Measurements from ENCODE around the gene CEP76. TPM values are rescaled to one million over a fixed set of nuclear protein-coding genes. Genes with fewer than 3 reads are reported as not detected.

Gene CEP76
- total and polyA plus RNA-seq, 11 donors = 1.3 to 7.9 (median 4.3) TPM

DNA sequence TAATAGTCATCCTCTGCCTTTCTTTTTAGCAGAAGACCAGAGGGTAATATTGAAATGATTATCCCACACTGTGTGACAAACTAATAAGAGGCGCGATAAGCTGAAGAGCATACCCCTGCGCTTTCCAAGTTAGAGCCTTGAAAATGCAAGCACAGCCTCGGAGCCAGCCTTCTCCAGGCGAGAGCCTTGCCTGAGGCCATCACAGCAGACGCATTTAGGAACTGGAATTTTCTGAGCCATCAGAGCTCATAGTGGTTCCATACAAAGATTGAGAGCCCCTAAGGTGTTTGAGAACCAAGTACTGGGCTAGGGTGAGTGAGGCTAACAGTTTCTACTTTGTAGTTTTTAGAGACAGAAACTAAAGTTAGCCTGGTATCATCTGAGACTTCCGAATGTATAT is 20.2 kb upstream of the CEP76 start:
- H3K36me3 ChIP-seq = peaks cover 0 to 93% (median 88%) of the 10 kb centered on the region in 9 donors
- no peak for TF ChIP-seq POLR2A (IDR thresholded peaks at IDR 0.05)
- TF ChIP-seq, protein P1, sequence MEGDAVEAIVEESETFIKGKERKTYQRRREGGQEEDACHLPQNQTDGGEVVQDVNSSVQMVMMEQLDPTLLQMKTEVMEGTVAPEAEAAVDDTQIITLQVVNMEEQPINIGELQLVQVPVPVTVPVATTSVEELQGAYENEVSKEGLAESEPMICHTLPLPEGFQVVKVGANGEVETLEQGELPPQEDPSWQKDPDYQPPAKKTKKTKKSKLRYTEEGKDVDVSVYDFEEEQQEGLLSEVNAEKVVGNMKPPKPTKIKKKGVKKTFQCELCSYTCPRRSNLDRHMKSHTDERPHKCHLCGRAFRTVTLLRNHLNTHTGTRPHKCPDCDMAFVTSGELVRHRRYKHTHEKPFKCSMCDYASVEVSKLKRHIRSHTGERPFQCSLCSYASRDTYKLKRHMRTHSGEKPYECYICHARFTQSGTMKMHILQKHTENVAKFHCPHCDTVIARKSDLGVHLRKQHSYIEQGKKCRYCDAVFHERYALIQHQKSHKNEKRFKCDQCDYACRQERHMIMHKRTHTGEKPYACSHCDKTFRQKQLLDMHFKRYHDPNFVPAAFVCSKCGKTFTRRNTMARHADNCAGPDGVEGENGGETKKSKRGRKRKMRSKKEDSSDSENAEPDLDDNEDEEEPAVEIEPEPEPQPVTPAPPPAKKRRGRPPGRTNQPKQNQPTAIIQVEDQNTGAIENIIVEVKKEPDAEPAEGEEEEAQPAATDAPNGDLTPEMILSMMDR (IDR thresholded peaks at IDR 0.05) = no peak
- intact Hi-C loops (cut with DNase I) = loop anchor here in 2 of 10 donors (10.0 kb wide), 2 partner anchors 432 to 442 kb away; no protein-coding TSS in a partner anchor
- no peaks in the 10 kb centered on the region for H3K27me3 ChIP-seq
- H3K4me1 ChIP-seq = no peaks in the 10 kb centered on the region
- 84 to 98% (median 95%) methylated on average over 6 to 7 of the region's 7 CpGs for WGBS, 4 donors
- DNase-seq (no peak), ATAC-seq (no peak)
- H3K4me3 ChIP-seq = no peak overlapping the region
- no peak overlapping the region for H3K27ac ChIP-seq
- H3K9me3 ChIP-seq = no peaks in the 10 kb centered on the region

DNA sequence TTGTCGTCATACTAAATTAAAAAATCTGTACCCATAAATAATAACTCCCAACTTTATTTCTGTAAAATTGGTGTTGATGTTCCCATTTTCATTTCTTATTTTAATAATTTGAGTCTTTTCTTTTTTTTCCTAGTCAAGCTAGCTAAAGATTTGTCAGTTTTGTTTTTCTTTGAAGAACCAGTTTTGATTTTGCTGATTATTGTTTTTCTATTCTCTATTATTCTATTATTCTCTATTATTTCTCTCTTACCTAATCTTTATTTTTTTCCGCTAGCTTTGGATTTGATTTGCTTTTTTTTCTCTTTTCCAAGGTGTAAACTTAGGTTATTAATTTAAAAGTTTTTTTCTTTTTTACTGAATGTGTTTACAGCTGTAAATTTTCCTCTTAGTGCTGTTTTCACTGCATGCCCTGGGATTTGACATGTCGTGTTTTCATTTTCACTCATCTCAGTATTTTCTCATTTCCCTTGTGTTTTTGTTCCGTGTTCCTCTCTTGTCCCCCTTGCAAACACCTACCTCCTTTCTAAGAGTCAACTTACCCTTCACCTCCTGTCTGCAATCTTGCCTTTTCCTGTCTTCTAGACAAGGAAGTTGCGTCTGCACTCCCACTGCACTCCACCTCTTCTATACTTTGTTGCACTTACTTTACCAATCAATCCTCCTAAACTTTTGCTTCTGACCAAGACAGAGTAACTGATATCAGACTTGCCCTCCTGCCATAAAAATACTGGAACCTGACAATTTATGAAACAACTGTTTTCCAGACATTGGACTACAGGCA is 19.2 kb upstream of the CEP76 start:
- Histone ChIP-seq H3K27me3 (no peaks in the 10 kb centered on the region), H3K4me3 (no peak overlapping the region), H3K9me3 (no peaks in the 10 kb centered on the region), H3K27ac (no peak overlapping the region), H3K36me3 (peaks cover 0 to 100% (median 98%) of the 10 kb centered on the region in 9 donors), H3K4me1 (no peaks in the 10 kb centered on the region)
- intact Hi-C loops (cut with DNase I) = loop anchor here in 2 of 10 donors (10.0 kb wide), 2 partner anchors 433 to 443 kb away; no protein-coding TSS in a partner anchor
- ATAC-seq (no peak), DNase-seq (no peak)
- TF ChIP-seq, protein P1 (IDR thresholded peaks at IDR 0.05) = no peak
- TF ChIP-seq POLR2A (IDR thresholded peaks at IDR 0.05) = no peak
- 87 to 94% (median 90%) methylated on average over 5 of the region's 5 CpGs for WGBS, 4 donors

DNA sequence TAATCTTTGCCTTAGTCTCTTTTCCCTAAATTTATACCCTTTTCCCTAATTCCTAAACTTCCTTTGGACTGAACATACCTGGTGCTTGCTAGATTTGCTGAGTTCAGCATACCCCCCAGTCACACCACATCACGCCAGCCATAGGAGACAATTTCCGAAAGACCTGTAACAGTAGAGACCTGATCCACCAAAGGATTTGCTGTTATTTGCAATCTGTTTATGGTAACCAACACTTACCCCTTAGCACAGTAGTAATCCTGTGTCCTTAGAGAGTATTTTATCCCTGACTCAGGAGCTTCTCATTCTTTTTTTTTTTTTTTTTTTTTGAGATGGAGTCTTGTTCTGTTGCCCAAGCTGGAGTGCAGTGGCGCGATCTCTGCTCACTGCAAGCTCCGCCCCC is 8.9 kb upstream of the CEP76 start:
- H3K4me3 ChIP-seq = no peak overlapping the region
- no peaks in the 10 kb centered on the region for H3K9me3 ChIP-seq
- no peak for DNase-seq
- H3K4me1 ChIP-seq = no peaks in the 10 kb centered on the region
- no peaks in the 10 kb centered on the region for H3K27me3 ChIP-seq
- peaks cover 0 to 100% (median 93%) of the 10 kb centered on the region in 9 donors for H3K36me3 ChIP-seq
- no peak for TF ChIP-seq POLR2A (IDR thresholded peaks at IDR 0.05)
- TF ChIP-seq, protein P1 (IDR thresholded peaks at IDR 0.05) = no peak
- 94 to 100% (median 97%) methylated on average over 5 of the region's 5 CpGs for WGBS, 4 donors
- intact Hi-C loops (cut with DNase I) = no loop called here
- ATAC-seq = no peak
- H3K27ac ChIP-seq = no peak overlapping the region

DNA sequence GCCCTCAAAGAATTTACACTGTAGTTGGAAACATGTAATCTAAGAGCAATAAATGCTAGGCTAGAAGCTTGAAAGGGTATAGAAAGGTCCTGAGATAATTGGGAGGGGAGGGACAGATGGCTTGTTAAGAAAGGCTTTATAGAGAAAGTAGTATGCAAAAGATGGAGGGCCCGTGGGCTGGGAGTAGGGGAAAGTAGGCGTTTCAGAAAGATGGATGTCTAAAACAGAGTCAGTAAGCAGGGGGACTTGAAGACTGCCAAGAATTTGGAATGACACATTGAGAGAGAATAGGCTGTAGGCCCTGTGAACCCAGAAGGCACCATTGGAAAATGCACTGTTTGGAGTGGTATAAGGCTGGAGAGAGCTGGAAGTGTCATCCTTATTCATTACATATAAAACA is 1.1 kb upstream of the CEP76 start:
- no peak for ATAC-seq
- Histone ChIP-seq H3K27ac (peak overlapping the region in 9 of 12 donors; percentile 92 to 100 (median 97)), H3K36me3 (peaks cover 0 to 50% (median 40%) of the 10 kb centered on the region in 9 donors), H3K4me3 (peak overlapping the region; percentile 67 to 100 (median 88)), H3K9me3 (no peaks in the 10 kb centered on the region), H3K4me1 (peaks cover 0 to 37% (median 28%) of the 10 kb centered on the region in 12 donors), H3K27me3 (no peaks in the 10 kb centered on the region)
- 0 to 4% (median 0%) methylated on average over 2 of the region's 2 CpGs for WGBS, 4 donors
- TF ChIP-seq, protein P1 (IDR thresholded peaks at IDR 0.05) = no peak
- no peak for TF ChIP-seq POLR2A (IDR thresholded peaks at IDR 0.05)
- no peak for DNase-seq
- intact Hi-C loops (cut with DNase I) = no loop called here
